Right lobe of liver (tissue), 4 donors: ENCODE results near the gene ATXN7.

Source experiments
- CTCF ChIP-seq, 4 donors: fragments of 200-600 bp in 3 of 4; fragments of 450-650 bp in 1 of 4; IDR thresholded peaks; one replicate each; pipeline versions ENCODE4 v1.5.1 to v1.8.0; 2016 to 2022; ENCODE audit warnings: antibody characterized with exemption in 4 of 4, mild to moderate bottlenecking in 2 of 4
- POLR2A ChIP-seq: fragments of 450-650 bp; IDR thresholded peaks from one replicate; pipeline ENCODE4 v1.6.1; 2017; ENCODE audit warnings: antibody characterized with exemption, mild to moderate bottlenecking
- donor health status: DM: no; HTN: no; CAD: no.
- donor health status: DM: no; HTN: no; CAD: no.
- donor health status: DM: no; HTN: yes; CAD: no.

- TF ChIP-seq CTCF (IDR thresholded peaks at IDR 0.05) (no peak), POLR2A (no peak)
Measured at GRCh38 chr3:63841704-63842103, 22.0 kb upstream of the ATXN7 start.
